Measurements from ENCODE around the gene GPC6.
"Not testable (repeated sequence)": the region's sequence is repeated elsewhere in the genome, so short reads cannot be mapped to it uniquely, and the experiment has no call there.

The GPC6 gene

GRCh38 chr13:94324767-94325540 lies 1098.3 kb downstream of the GPC6 start:
- DNase-seq (ENCODE audit: low read depth): no peak

- no peak for DNase-seq (ENCODE audit: low read depth)
Observed at GRCh38 chr13:94325650-94326049, 1099.0 kb downstream of the GPC6 start.

GRCh38 chr13:94327318-94327717 lies 1100.7 kb downstream of the GPC6 start:
- no peak for DNase-seq (ENCODE audit: low read depth)

- no peak for DNase-seq (ENCODE audit: low read depth)
Observed at GRCh38 chr13:94328381-94329041, 1101.9 kb downstream of the GPC6 start.

- no peak for DNase-seq (ENCODE audit: low read depth)
Observed at GRCh38 chr13:94329277-94329676, 1102.7 kb downstream of the GPC6 start.

GRCh38 chr13:94329754-94330551 lies 1103.3 kb downstream of the GPC6 start:
- peak; percentile 84 for DNase-seq (ENCODE audit: low read depth)

GRCh38 chr13:94330552-94331071 lies 1104.0 kb downstream of the GPC6 start:
- no peak for DNase-seq (ENCODE audit: low read depth)

- no peak for DNase-seq (ENCODE audit: low read depth)
Observed at GRCh38 chr13:94331281-94331680, 1104.7 kb downstream of the GPC6 start.

- DNase-seq (ENCODE audit: low read depth): no peak
Observed at GRCh38 chr13:94332359-94333096, 1105.9 kb downstream of the GPC6 start.

- DNase-seq (ENCODE audit: low read depth): no peak
Observed at GRCh38 chr13:94333131-94333820, 1106.7 kb downstream of the GPC6 start.

- DNase-seq (ENCODE audit: low read depth): no peak
Observed at GRCh38 chr13:94335761-94336526, 1109.3 kb downstream of the GPC6 start.

GRCh38 chr13:94339116-94339687 lies 1112.6 kb downstream of the GPC6 start:
- no peak for DNase-seq (ENCODE audit: low read depth)

- DNase-seq (ENCODE audit: low read depth): no peak
Observed at GRCh38 chr13:94342436-94343242, 1116.0 kb downstream of the GPC6 start.

GRCh38 chr13:94343243-94343585 lies 1116.6 kb downstream of the GPC6 start:
- DNase-seq (ENCODE audit: low read depth): no peak

- not testable (repeated sequence) for DNase-seq (ENCODE audit: low read depth)
Observed at GRCh38 chr13:94343687-94344086, 1117.1 kb downstream of the GPC6 start.

GRCh38 chr13:94344126-94344818 lies 1117.7 kb downstream of the GPC6 start:
- DNase-seq (ENCODE audit: low read depth): no peak

GRCh38 chr13:94345374-94346195 lies 1119.0 kb downstream of the GPC6 start:
- DNase-seq (ENCODE audit: low read depth): no peak
